ENCODE results near the gene SDK2. TPM values are rescaled to one million over a fixed set of nuclear protein-coding genes. Genes with fewer than 3 reads are reported as not detected.

Gene SDK2
- total and polyA plus RNA-seq, 2 of the 8 experiments (the other 6 are each of a cell fraction or from before 2014, with no cell fraction given), result 3.9 to 4.1 TPM

GRCh38 chr17:73393962-73394361 lies 250.3 kb downstream of the SDK2 start:
- Histone ChIP-seq H2AK5ac (ENCODE audit: low read depth, low read length) (no peak overlapping the region), H3K4ac (replicated peaks; ENCODE audit: insufficient read length, low read depth, low read length) (no peak overlapping the region), H3K4me1 (replicated peaks in 1 of 4; ENCODE audit: control insufficient read depth in 3 of 4, insufficient read depth in 4 of 4, low read length in 3 of 4) (peaks cover 0 to 2% (median 0%) of the 10 kb centered on the region in 4 experiments; a peak in 1 of 7 replicates), H2AFZ (ENCODE audit: low read length) (no peak overlapping the region), H3K79me1 (ENCODE audit: low read depth, low read length) (no peaks in the 10 kb centered on the region; the same call in 1 of the 2 replicates), H3K14ac (ENCODE audit: insufficient read length) (no peak overlapping the region), H2BK12ac (ENCODE audit: low read depth, low read length) (no peak overlapping the region), H3K56ac (replicated peaks; ENCODE audit: insufficient read length, low read depth, low read length) (no peak overlapping the region), H2BK20ac (ENCODE audit: low read length) (no peak overlapping the region), H3K9me3 (ENCODE audit: insufficient read depth in 2 of 2, low read depth in 1 of 2, low read length in 1 of 2) (no peaks in the 10 kb centered on the region), H2BK5ac (ENCODE audit: low read depth, low read length) (no peak overlapping the region), H3K23me2 (ENCODE audit: low read depth, low read length) (no peaks in the 10 kb centered on the region; the same call in 1 of the 2 replicates), H3K23ac (ENCODE audit: insufficient read length) (no peak overlapping the region), H3K79me2 (ENCODE audit: control insufficient read depth in 1 of 2, insufficient read depth in 2 of 2, low read length in 2 of 2) (no peaks in the 10 kb centered on the region), H3K4me3 (ENCODE audit: extremely low read depth in 1 of 4, insufficient read depth in 2 of 4, low read depth in 3 of 4, low read length in 4 of 4) (no peak overlapping the region), H3K36me3 (ENCODE audit: control insufficient read depth in 2 of 4, insufficient read depth in 4 of 4, low read length in 3 of 4) (no peaks in the 10 kb centered on the region; a peak in 2 of 8 replicates), H3K4me2 (ENCODE audit: insufficient read depth in 1 of 2, low read depth in 2 of 2, low read length in 2 of 2) (no peak overlapping the region), H3K27ac (ENCODE audit: low read depth, low read length) (no peak overlapping the region), H4K91ac (replicated peaks; ENCODE audit: insufficient read length, low read length) (no peak overlapping the region), H4K20me1 (replicated peaks in 1 of 2; ENCODE audit: control insufficient read depth in 1 of 2, insufficient read depth in 2 of 2, low read length in 2 of 2) (peaks cover 0 to 1% of the 10 kb centered on the region in 2 experiments), H4K8ac (ENCODE audit: extremely low read depth, insufficient read depth, low read length) (no peak overlapping the region), H2BK120ac (replicated peaks; ENCODE audit: low read depth, low read length) (no peak overlapping the region), H4K5ac (ENCODE audit: insufficient read length, low read depth, low read length) (no peak overlapping the region), H3K18ac (ENCODE audit: extremely low read depth, low read length) (no peak overlapping the region), H3K27me3 (replicated peaks in 1 of 4; ENCODE audit: control insufficient read depth in 3 of 4, extremely low read depth in 1 of 4, insufficient read depth in 3 of 4, low read length in 3 of 4) (no peaks in the 10 kb centered on the region), H3K9ac (replicated peaks in 1 of 4; ENCODE audit: extremely low read depth in 1 of 4, low read depth in 3 of 4, low read length in 3 of 4) (no peak overlapping the region), H2BK15ac (ENCODE audit: low read length) (no peak overlapping the region)
- ChIA-PET POLR2A (ENCODE audit: partially characterized antibody) (no interaction called here), CTCF (ENCODE audit: partially characterized antibody) (interaction anchor here (1.3 to 1.8 kb wide), 5 partner anchors 9 to 138 kb away, joined by 3 to 8 read pairs (median 3); no protein-coding TSS in a partner anchor)
- WGBS, 2 experiments (ENCODE audit: extremely low coverage in 1 of 2, insufficient coverage in 1 of 2, insufficient read length in 1 of 2, insufficient replicate concordance in 2 of 2, low coverage in 1 of 2, low lambda C conversion rate in 2 of 2, missing lambda C conversion rate in 1 of 2), result 88% methylated on average over 11 of the region's 11 CpGs; no CpG with 5 or more reads in 1 of the 2 experiments
- DNase-seq (ENCODE audit: low read depth in 1 of 2, low spot score in 2 of 2) (no peak), FAIRE-seq (no peak)
- TF ChIP-seq JUND (IDR thresholded peaks at IDR 0.05; ENCODE audit: low read length) (peak; percentile 59; the same call in 1 of the 2 replicates), RNF2 (IDR thresholded peaks at IDR 0.05; ENCODE audit: borderline replicate concordance, low read depth, low read length, missing control alignments, poor library complexity, severe bottlenecking) (no peak)
